ENCODE data around the gene IPO9.

DNA sequence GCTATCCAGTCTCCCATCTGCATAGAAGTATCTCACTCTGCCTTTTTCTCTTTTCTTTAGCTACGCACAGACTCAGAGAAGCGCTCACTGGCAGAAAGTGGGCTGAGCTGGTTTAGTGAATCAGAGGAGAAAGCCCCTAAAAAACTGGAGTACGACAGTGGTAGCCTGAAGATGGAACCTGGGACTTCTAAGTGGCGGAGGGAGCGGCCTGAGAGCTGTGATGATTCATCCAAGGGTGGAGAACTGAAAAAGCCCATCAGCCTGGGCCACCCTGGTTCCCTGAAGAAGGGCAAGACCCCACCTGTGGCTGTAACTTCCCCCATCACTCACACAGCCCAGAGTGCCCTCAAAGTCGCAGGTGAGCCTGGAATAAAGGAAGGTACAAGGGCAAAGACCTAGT is 48.0 kb upstream of the IPO9 start:
- TF ChIP-seq, protein P1, sequence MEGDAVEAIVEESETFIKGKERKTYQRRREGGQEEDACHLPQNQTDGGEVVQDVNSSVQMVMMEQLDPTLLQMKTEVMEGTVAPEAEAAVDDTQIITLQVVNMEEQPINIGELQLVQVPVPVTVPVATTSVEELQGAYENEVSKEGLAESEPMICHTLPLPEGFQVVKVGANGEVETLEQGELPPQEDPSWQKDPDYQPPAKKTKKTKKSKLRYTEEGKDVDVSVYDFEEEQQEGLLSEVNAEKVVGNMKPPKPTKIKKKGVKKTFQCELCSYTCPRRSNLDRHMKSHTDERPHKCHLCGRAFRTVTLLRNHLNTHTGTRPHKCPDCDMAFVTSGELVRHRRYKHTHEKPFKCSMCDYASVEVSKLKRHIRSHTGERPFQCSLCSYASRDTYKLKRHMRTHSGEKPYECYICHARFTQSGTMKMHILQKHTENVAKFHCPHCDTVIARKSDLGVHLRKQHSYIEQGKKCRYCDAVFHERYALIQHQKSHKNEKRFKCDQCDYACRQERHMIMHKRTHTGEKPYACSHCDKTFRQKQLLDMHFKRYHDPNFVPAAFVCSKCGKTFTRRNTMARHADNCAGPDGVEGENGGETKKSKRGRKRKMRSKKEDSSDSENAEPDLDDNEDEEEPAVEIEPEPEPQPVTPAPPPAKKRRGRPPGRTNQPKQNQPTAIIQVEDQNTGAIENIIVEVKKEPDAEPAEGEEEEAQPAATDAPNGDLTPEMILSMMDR (IDR thresholded peaks at IDR 0.05): no peak
- TF ChIP-seq POLR2A (IDR thresholded peaks at IDR 0.05): no peak

Measured in esophagus squamous epithelium (tissue), 4 donors.